HG03442 (cell line): Measurements from ENCODE around the gene KCNK7.

Source experiments
- ATAC-seq: cut with Tn5 transposase; IDR thresholded peaks from one replicate; pipeline ENCODE4 v1.9.1; 2021; ENCODE audit warnings: mild to moderate bottlenecking, moderate library complexity; ENCODE audit not compliant: unreplicated experiment

KCNK7 gene

DNA sequence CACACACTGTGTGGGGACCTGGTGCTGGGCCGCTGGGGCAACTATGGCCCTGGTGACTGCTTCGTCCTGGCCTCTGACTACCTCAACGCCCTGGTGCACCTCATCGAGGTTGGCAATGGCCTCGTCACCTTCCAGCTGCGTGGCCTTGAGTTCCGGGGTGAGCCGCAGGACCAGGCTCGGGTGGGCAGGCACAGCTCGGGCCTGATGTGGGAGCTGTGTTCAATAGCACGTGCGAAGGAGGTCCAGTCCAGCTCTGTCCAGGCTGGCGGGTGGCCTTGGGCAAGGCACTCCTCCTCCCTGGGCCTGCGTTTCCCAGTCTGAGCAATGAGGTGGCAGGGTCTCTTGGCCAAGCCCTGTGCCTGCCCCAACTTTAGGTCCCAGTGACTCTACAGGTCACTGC, 34.0 kb upstream of the KCNK7 start:
- no peak for ATAC-seq

DNA sequence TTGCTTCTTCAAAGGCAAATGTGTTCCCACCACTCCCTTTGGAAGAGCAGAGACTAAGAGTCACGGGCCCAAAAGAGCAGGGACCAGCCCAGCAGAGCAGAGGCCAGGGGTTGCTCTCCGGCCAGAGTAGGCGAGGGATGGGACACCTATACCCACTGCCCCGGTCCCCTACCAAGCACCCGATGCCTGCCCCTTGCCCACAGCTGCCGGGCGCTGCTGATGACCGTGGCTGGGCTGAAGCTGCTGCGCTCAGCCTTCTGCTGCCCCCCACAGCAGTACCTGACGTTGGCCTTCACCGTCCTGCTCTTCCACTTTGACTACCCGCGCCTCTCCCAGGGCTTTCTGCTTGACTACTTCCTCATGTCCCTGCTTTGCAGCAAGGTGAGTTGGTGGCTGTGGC, 31.6 kb upstream of the KCNK7 start:
- no peak for ATAC-seq

DNA sequence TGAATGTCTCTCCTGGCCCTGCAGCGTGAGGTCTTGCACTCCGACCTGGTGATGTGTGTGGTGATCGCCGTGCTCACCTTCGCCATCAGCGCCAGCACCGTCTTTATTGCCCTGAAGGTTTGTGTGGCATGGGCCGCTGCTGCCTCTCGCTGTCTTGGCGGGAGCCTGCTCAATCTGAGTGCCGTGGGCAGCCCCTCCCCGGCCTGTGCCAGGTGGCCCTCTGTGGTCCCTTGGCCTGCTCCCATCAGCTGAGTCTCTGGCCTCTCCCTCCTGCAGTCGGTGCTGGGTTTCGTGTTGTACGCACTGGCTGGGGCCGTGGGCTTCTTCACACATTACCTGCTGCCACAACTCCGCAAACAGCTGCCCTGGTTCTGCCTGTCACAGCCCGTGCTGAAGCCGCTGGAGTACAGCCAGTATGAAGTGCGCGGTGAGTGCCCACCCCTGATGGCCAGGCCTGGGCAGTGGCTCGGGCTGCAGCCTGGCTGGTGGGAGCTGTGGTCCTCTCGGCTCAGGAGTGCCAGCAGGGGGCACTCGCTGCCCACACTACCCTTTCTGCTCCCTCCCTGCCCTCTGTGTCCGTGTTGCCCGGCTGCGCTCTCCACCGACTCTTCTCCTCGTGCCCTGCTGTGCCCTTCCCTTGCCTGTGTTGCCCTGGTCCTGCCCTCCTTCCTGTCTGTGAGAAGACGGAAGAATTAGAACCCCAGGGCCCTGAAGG, 30.2 kb upstream of the KCNK7 start:
- no peak for ATAC-seq

DNA sequence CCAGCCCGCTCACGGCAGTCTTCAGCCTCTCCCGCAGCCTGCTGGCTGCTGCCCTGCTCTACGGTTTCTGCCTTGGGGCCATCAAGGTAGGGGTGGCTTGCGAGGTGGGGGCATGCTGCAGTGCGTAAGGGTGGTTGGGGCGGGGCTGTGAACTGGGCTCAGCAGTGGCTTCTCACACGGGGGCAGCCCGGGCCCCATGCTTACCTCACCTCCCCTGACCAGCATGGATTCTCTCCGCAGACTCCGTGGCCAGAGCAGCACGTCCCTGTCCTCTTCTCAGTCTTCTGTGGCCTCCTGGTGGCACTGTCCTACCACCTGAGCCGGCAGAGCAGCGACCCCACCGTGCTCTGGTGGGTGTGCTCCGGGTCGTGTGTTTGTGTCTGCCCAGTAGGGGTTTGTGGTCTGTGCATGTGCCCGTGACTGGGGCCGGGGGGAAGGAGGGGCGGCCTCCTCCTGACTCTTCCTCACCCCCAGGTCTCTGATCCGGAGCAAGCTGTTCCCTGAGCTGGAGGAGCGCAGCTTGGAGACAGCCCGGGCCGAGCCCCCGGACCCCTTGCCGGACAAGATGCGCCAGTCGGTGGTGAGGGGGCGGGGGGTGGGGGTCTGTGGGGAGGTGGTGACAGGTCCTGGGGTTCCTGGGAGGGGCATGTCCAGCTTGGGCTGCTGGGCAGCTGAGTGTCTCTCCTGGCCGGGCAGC, 29.5 kb upstream of the KCNK7 start:
- ATAC-seq = no peak

DNA sequence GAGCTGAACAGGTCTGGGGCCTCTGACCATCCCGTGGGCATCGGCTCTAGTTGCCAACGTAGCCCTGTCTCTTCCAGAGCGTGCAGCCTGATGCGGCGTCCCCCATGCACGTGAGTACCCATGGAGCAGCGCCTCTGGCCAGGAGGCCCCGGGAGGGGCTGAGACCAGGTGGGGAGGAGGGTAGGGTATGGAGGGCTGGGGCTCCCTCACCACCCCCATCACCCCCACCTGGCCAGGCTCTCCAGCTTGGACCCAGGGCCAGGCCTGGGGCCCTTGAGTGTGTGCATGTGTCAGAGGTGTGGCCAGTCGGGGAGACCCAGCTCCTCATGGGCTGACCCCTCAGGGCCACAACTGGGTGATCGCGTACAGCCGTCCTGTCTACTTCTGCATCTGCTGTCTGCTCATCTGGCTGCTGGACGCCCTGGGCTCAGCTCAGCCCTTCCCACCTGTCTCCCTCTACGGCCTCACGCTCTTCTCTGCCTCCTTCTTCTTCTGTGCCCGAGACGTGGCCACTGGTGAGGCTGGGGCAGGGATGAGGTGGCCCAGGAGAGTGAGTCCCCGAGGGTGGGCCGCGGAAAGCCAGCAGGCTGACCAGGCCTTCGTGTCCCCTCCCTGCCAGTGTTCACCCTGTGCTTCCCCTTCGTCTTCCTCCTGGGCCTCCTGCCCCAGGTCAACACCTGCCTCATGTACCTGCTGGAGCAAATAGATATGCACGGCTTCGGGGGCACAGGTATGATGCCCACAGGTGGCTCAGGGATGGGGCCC, 28.4 kb upstream of the KCNK7 start:
- ATAC-seq = no peak

DNA sequence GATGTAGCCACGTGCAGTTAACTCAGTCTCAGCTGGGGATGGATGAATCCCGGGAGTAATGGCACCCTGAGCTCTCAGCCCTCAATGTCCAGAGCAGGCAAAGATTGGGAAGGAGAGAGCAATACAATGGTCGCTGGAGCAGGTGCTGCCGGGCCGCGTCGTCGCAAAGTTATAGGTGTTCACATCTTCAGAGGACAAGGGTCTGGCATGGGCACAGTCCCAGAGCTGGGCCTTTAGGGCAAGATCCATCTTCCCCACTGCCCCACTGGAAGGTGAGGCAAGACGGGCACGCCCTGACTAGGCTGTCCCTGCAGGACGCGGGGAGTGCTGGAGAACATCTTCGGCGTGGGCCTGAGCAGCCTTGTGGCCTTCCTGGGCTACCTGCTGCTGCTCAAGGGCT, 27.6 kb upstream of the KCNK7 start:
- ATAC-seq = no peak

DNA sequence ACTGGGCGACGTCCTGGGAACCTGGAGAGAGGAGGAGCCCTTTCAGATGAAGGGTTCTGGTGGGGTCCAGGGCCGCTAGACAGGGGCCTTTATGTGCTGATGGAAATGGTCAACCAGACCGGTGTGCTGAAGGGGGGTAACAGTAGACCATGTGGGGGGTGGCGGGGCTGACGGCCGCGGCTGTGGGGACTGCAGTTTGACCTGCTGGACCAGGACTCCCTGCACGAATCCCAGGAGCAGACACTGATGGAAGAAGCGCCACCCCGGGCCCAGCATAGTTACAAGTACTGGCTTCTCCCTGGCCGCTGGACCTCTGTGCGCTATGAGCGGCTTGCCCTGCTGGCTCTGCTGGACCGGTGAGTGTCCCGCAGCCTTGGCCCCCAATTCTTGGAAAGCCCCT, 26.4 kb upstream of the KCNK7 start:
- ATAC-seq = no peak

DNA sequence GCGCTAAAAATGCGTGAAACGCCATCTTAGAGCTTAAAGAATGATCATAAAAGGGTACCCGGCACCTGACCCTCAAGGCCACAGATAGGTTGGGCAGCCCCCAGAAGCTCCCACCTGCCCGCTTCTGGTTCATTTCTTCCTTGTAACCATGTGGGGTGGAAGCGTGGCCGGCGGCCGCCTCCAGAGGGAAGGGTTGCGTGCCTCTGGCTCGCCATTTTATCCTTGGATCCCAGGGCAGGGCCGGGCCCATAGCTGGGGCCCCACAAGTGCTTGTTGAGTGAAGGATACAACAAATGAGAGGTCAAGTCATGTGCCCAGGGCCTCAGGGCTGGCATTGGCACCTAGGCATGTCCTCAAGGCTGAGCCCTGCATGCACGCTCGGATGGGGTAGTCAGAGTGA, 25.9 kb upstream of the KCNK7 start:
- no peak for ATAC-seq

DNA sequence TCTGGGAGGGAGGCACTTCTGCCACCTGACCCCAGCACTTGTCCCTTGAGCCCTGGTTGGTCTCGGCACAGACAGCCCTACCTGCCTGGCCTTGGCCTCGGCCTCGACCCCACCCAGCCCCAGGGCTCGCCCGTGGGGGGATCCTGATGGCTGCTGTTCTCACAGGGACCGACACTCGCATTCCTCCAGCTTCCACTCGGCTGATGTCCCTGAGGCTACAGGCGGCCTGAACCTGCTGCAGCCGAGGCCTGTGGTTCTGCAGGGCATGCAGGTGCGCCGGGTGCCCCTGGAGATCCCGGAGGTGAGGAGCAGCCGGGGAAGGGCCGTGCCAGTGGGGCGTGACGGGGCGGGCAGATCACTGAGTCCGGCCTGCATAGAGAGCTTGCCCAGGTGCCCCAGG, 25.1 kb upstream of the KCNK7 start:
- no peak for ATAC-seq

DNA sequence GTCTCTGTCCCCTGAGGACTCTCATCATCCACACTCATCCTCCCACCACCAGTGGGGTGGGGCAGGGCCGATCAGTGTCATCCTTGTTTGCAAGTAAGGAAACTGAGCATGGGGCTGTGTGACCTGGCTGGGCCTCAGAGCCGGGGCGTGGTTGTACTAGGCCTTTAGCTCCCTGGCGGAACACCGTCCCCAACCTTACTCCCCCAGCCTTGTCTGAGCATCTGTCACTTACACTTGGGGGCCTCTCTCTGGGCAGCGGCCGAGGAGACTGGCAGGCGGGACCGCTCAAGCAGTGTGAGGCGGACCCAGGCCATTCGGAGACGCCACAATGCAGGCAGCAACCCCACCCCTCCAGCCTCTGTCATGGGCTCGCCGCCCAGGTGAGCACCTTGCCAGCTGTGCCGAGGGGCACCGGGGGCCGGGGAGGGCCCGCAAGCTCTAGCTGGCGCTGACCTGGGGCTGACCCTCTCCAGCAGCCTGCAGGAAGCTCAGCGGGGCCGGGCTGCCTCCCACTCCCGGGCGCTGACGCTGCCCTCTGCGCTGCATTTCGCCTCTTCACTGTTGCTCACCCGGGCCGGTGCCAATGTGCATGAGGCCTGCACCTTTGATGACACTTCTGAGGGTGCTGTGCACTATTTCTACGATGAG, 23.8 kb upstream of the KCNK7 start:
- ATAC-seq = no peak

DNA sequence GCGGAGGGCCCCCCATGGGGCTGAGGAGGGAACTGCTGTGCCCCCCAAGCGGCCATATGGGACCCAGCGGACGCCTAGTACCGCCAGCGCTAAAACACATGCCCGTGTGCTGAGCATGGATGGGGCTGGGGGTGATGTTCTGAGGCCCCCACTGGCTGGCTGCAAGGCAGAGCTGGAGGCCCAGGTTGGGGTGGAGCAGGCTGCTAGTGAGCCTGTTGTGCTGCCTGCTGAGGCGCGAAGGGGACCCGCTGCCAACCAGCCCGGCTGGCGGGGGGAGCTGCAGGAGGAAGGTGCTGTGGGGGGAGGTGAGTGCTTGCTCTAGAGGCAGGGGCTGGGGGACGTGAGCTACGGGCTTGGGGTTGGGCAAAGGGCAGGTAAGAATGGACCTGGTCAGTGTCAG, 23.2 kb upstream of the KCNK7 start:
- ATAC-seq = no peak

DNA sequence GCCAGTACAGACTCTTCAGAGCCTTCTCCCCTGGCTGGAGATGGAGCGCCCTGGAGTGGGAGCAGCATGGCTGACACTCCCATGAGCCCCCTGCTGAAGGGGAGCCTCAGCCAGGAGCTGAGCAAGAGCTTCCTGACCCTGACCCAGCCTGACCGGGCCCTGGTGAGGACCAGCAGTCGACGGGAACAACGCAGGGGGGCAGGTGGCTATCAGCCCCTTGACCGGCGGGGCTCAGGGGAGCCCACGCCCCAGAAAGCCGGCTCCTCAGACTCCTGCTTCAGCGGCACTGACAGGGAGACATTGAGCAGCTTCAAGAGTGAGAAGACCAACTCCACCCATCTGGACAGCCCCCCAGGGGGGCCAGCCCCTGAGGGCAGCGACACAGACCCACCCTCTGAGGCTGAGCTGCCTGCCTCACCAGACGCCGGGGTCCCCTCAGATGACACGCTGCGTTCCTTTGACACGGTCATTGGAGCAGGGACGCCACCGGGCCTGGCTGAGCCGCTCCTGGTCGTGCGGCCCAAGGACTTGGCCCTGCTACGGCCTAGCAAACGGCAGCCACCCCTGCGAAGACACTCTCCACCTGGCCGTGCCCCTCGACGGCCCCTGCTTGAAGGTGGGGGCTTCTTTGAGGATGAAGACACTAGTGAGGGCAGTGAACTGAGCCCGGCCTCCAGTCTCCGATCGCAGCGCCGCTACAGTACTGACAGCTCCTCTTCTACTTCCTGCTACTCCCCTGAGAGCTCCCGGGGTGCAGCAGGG, 22.6 kb upstream of the KCNK7 start:
- ATAC-seq = no peak

DNA sequence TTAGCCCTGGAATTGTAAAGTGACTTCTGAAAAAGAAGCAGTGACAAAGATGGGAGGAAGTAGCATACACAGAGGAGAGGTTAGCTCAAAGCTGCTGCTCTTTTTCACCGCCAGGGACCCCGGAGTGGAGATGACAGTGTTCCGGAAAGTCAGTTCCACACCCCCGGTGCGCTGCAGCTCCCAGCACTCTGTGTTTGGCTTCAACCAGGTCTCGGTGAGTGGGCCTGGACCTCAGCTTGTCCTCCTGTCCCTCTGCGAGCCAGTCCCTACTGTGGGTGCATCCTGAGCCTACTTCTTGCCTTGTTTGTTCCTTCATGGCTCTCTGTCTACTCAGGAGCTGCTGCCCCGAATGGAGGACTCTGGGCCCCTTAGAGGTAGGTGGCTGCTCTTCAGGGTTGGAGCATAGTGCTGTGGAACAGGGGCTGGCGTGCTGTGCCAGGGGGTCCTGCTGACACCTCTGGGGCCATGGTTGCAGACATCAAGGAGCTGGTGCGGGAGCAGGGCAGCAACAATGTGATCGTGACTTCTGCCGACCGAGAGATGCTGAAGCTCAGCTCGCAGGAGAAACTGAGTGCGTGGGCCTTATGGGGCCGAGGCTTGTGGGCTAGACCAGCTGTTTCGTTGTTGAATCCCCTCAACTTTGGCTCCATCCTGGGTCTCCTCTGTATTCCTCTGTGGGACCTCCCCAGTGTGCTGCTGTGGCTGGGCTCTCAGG, 21.7 kb upstream of the KCNK7 start:
- no peak for ATAC-seq

DNA sequence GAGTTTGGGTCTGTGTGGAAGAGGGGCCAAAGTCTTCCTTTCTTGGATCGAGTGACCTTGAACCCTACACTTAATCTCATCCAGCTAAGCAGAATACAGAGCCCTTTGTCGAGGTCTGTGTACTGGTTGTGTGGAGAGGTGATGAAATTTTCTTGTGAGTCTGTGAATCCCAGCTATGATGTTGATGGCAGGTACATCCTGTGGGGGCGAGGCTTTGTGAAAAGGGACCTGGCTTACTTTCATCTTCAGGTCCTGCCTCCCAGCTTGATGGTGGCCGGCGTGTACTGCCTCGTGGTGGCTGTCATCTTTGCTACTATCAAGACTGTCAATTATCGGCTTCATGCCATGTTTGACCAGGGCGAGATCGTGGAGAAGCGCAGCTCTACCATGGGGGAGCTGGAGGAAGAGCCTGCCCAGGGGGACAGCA, 21.0 kb upstream of the KCNK7 start:
- ATAC-seq = no peak

DNA sequence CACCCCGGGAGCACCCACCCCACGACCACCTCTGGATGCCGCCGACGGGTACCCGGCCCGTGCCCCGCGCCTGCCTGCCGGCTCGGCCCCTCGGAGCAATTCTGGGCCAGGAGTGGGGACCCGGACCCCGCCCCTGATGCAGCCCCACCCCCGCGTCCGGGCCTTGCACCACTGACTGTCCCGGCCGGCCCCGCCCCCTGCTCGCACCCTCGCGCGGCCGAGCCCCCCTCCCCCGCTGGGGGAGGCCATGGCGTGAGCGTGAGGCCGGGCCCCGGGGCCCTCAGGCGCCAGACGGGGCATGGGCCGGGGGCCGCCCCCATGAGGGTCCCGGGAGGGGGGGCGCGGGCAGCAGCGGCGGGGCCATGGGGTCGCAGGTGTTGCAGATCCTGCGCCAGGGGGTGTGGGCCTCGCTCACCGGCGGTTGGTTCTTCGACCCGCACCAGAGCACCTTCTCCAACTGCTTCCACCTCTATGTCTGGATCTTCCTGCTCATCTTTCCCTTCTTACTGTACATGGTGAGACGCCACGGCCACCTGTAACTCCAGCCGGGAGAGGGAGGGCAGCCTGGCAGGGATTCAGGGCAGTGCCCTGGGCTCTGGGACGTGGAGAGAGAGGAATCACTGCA, 20.5 kb upstream of the KCNK7 start:
- peak; percentile 7 for ATAC-seq

DNA sequence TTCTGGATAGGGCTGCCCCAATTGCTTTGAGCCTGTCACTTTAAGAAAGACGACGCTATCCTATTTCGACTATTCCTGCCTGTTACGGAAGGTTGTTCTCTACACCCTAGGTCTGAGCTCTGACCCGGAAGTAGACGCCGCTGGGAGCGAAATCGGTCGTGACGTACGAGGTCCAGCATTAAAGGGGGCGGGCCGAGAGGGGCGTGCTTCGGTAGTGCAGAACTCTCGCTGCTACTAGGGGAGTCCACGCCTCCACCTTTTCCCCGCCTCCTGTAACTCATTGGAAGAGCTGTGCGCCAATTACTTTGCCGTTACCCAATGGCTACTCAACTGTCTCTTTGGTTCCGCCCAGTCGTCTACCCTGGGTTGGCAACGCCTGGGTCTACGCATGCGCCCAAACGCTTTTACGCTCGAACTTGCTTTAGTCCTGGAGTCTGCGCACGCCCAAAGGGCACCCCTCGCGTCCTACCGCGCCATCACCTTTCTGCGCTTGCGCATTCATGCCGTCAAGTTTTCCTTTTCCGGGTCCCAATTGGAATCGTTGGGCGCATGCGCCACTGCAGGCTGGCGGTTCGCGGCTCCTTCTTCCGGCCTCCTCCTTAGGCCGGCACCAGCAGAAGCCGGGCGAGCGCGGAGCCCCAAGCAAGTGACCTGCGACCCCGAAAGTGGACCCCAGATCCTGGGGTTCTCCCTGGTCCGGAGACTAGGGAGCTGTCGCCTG, 19.8 kb upstream of the KCNK7 start, which contains the start of gene PCNX3:
Gene PCNX3 (plus strand): TSS at position 548 of the 721 bp plus-strand sequence. CDS start 536 bp downstream, outside the sequence.
- ATAC-seq = peak; percentile 75

DNA sequence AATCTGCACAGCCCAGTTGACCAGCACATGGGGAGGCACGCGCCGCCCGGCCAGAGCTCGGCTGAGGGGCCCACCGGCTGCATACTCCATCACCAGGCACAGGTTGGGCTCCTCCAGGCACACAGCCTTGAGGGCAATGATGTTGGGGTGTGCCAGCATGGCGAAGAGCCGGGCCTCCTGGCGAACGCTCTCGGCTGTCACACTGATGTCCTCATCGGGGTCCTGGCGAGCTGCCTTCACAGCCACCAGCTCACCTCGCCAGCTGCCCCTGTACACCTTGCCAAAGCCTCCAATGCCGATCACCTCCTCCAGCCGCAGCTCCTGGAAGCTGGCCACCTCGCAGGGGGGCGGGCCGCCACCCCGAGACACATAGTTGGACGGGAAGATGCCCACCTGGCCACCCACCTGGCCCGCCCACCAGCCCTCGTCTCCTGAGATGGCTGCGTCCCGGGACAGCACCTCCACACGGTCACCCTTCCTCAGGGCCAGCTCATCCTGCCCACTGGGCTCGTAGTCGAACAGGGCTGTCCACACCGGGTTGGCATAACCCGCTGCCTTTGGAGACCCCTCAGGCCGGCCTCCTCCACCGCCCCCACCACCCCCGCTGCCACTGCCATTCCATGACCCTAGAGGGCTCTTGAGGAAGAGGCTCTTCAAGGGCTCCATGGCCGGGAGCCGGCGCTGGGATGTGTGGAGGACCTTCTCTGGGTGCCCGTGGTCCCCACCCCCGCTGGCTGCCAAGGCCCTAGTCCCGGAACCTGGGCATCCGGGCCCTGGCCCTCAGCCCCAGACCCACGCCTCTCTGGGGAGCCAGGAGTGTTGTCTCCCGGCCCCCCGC, 17.7 kb upstream of the KCNK7 start:
- ATAC-seq = no peak

DNA sequence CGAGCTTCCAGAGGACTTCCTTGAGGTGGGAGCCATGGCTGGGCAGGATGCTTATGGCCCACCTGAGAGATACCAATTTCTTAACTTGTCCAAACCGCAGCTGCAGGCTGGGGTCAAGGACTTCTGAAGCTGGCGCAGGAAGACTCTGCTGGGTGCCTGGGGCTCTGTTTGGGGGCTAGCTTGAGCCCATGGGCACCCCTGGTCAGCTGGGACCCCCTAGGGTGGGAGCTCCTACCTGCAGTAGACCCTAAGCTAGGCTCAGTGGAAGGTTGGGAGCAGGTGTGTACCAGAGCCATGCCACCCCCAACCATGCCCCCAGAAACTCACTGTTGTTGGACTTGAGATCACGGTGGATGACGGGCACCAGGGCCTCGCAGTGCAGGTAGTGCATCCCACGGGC, 17.1 kb upstream of the KCNK7 start:
- no peak for ATAC-seq
